ENCODE data around the gene FBXO10. TPM values are rescaled to one million over a fixed set of nuclear protein-coding genes. Genes with fewer than 3 reads are reported as not detected.
A peak's percentile ranks its signal among the peaks of the same experiment; 100 is the strongest.
"Not testable (repeated sequence)": the region's sequence is repeated elsewhere in the genome, so short reads cannot be mapped to it uniquely, and the experiment has no call there.

The FBXO10 gene
- total RNA-seq, 3 donors from 2014 or later, result 5.1 to 6.9 (median 5.9) TPM

- peak overlapping the region; percentile 83 to 87 for H3K27ac ChIP-seq
Observed at GRCh38 chr9:37471942-37472684, 104.1 kb downstream of the FBXO10 start.

DNA sequence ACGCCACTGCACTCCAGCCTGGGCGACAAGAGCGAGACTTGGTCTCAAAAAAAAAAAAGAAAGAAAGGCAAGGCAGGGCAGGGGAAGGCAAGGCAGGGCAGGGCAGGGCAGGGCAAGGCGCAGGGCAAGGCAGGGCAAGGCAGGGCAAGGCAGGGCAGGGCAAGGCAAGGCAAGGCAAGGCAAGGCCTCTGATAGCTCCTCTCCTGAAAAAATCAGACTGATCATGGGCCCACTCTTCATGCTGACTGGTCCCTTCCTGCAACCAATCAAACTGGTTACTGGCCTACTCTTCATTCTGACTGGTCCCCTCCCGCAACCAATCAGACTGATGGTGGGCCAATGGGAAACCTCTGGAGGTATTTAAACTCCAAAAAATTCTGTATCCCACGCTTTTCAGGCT is 107.6 kb downstream of the FBXO10 start:
- no peaks in the 10 kb centered on the region for H3K27me3 ChIP-seq
- H3K4me1 ChIP-seq, result no peaks in the 10 kb centered on the region
- intact Hi-C loops (cut with DNase I; ENCODE audit: low total_unique reads), result no loop called here
- DNase-seq (ENCODE audit: low spot score in 2 of 2), result no peak
- H3K27ac ChIP-seq, result no peak overlapping the region
- H3K4me3 ChIP-seq, result no peak overlapping the region
- H3K9me3 ChIP-seq, result no peaks in the 10 kb centered on the region
- TF ChIP-seq, protein P1, sequence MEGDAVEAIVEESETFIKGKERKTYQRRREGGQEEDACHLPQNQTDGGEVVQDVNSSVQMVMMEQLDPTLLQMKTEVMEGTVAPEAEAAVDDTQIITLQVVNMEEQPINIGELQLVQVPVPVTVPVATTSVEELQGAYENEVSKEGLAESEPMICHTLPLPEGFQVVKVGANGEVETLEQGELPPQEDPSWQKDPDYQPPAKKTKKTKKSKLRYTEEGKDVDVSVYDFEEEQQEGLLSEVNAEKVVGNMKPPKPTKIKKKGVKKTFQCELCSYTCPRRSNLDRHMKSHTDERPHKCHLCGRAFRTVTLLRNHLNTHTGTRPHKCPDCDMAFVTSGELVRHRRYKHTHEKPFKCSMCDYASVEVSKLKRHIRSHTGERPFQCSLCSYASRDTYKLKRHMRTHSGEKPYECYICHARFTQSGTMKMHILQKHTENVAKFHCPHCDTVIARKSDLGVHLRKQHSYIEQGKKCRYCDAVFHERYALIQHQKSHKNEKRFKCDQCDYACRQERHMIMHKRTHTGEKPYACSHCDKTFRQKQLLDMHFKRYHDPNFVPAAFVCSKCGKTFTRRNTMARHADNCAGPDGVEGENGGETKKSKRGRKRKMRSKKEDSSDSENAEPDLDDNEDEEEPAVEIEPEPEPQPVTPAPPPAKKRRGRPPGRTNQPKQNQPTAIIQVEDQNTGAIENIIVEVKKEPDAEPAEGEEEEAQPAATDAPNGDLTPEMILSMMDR (IDR thresholded peaks at IDR 0.05), result no peak
- no peaks in the 10 kb centered on the region for H3K36me3 ChIP-seq

More at GRCh38 chr9:37471942-37472684, 104.1 kb downstream of the FBXO10 start:
- no peak for DNase-seq (ENCODE audit: low spot score in 2 of 2)
- no peaks in the 10 kb centered on the region for H3K27me3 ChIP-seq
- intact Hi-C loops (cut with DNase I; ENCODE audit: low total_unique reads), result no loop called here
- no peaks in the 10 kb centered on the region for H3K36me3 ChIP-seq
- no peaks in the 10 kb centered on the region for H3K4me1 ChIP-seq
- no peaks in the 10 kb centered on the region for H3K9me3 ChIP-seq
- TF ChIP-seq, protein P1 (IDR thresholded peaks at IDR 0.05), result no peak
- TF ChIP-seq POLR2A (IDR thresholded peaks at IDR 0.05) (no peak), POLR2AphosphoS5 (IDR thresholded peaks at IDR 0.05) (no peak)
- H3K4me3 ChIP-seq, result peak overlapping the region; percentile 18 to 54 (median 49)

- H3K36me3 ChIP-seq; intact Hi-C loops (cut with DNase I; ENCODE audit: low total_unique reads); H3K4me3 ChIP-seq; H3K27ac ChIP-seq; H3K9me3 ChIP-seq; DNase-seq (ENCODE audit: low spot score in 2 of 2); H3K4me1 ChIP-seq; H3K27me3 ChIP-seq: not testable (repeated sequence)
Observed at GRCh38 chr9:37467530-37467929, 108.7 kb downstream of the FBXO10 start.

- TF ChIP-seq POLR2A (IDR thresholded peaks at IDR 0.05) (no peak), POLR2AphosphoS5 (IDR thresholded peaks at IDR 0.05) (peak in 1 of 3 donors; percentile 32)
- TF ChIP-seq, protein P1 (IDR thresholded peaks at IDR 0.05), result peak in 1 of 3 donors; percentile 17
- no peaks in the 10 kb centered on the region for H3K27me3 ChIP-seq
- peak overlapping the region; percentile 67 to 93 (median 88) for H3K4me3 ChIP-seq
- H3K36me3 ChIP-seq, result no peaks in the 10 kb centered on the region
- H3K4me1 ChIP-seq, result no peaks in the 10 kb centered on the region
- intact Hi-C loops (cut with DNase I; ENCODE audit: low total_unique reads), result no loop called here
- H3K9me3 ChIP-seq, result no peaks in the 10 kb centered on the region
- peak in 1 of 2 donors; percentile 83 for DNase-seq (ENCODE audit: low spot score in 2 of 2)
- peak overlapping the region; percentile 98 to 100 for H3K27ac ChIP-seq
Observed at GRCh38 chr9:37466037-37466709, 110.0 kb downstream of the FBXO10 start.

DNA sequence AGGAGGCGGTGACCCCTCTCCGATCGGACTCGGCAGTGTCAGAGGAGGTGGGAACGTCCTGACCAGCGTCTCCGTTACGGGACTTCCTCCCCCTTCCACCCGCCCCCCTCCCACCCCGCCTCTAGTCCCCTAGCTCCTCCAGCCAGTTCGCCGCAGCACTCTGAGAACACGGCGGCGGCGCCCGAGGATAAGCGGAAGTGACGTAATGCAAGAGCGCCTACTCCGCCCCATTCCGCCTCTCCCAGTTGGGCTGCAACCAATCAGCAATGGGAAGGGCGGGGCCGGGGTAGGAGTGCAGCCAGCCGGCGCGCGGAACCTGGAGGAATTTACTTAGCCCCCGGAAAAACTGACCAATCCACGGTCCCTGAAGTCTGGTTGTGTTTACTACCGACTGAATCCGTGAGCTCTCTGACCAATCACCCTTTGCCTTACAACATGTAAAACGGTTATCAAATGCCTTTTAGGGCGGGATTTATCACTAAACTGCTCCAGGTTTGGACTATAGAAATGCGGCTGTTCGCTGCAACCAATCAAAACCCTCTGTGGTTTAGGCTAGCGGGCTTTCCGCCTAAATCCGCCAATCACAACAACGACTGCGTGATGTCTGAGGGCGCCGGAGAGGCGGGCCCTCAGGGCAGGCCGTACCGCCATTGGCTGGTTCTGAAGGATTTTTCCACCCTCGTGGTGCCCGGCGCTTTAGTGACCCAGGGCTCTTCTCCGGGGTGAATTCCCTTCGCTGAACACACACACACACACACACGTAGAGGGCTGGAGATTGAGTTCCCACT is 110.7 kb downstream of the FBXO10 start, which contains the start of gene ZBTB5:
TSS of gene ZBTB5 (minus strand) at position 202 of the 788 bp plus-strand sequence. CDS start 22,899 bp downstream, outside the sequence.
- peak; percentile 54 to 84 (median 58) for TF ChIP-seq POLR2AphosphoS5 (IDR thresholded peaks at IDR 0.05)
- TF ChIP-seq, protein P1 (IDR thresholded peaks at IDR 0.05), result no peak
- TF ChIP-seq POLR2A (IDR thresholded peaks at IDR 0.05), result peak; percentile 40
- peak; percentile 99 for DNase-seq (ENCODE audit: low spot score in 2 of 2)
- Histone ChIP-seq H3K27ac (peak within 1 kb of the TSS; percentile 98 to 100), H3K36me3 (no peaks in the 10 kb centered on the region), H3K4me3 (peak within 1 kb of the TSS; percentile 67 to 93 (median 88)), H3K9me3 (no peaks in the 10 kb centered on the region), H3K27me3 (no peaks in the 10 kb centered on the region), H3K4me1 (no peaks in the 10 kb centered on the region)
- intact Hi-C loops (cut with DNase I; ENCODE audit: low total_unique reads), result no loop called here

Measured in breast epithelium (tissue), 4 donors.